Renal pelvis (tissue), 4 donors: ENCODE results near the gene LRRC4C. TPM values are rescaled to one million over a fixed set of nuclear protein-coding genes. Genes with fewer than 3 reads are reported as not detected.

Experiments
- DNase-seq: peaks from one replicate; pipeline ENCODE4 v3.0.0-alpha.2; 2013
- polyA plus RNA-seq, 3 donors: library from polyadenylated mRNA; unstranded; fragments of 120-200 nt; gene quantifications; one replicate each; pipeline ENCODE4 v1.2.1, GENCODE V29; 2013; ENCODE audit not compliant: insufficient read length in 3 of 3

LRRC4C gene
- polyA plus RNA-seq, 3 donors, result 13.1 to 13.8 (median 13.3) TPM

DNA sequence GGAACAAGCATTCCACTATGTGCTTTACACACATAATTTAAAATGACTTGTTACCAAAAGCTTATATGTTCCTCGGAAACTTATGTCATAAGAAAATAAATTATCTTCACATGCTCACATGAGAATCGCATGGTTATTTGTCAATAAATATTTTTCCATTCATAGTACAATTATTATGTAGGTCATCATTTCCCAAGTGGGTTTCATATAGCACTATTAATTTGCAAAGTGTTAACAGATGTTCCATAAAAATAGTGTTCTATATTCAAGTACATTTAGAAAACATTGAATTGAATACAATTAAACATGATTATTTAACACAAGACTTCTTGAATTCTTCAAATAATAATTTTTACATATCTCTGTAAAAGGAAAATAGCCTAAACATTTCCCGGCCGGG lies 23.9 kb downstream of the LRRC4C start:
- DNase-seq, result no peak

DNA sequence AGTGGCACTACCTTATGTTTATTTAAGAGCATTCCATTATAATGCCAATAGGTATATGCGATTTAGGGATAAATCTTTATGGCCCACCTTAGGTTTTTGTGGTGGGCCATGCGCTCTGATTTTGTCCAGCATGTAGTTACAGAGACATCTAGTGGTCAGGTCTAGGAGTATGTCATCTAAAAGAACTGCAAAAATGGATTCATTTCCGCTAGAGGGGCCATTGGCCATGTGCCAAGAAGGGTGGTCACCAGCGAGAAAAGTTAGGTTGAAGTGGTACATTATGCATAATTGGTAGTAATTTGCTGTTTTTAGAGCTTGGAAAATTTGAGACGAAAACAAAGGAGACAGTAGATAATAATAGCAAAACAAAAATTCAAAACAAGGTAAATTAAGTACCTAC lies 27.7 kb downstream of the LRRC4C start:
- no peak for DNase-seq

DNA sequence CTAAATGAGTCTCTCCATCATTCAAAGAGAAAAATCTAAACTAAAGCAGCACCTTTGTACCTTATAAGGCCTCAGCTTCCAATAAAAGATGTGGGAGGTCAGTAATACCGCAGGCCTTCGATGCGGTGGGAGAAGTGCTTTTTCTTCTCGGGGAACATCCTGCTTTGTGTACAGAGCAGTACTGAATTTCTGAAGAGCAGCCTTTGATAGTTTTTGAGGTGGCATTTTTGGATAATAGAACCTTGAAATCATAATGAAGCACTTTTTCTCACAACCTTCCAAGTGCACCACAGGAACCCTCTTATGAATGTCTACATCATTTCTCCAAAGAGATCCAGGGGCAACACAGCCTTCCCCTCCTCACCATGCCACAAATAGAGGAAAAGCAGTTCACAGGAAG lies 39.6 kb downstream of the LRRC4C start:
- DNase-seq, result no peak

DNA sequence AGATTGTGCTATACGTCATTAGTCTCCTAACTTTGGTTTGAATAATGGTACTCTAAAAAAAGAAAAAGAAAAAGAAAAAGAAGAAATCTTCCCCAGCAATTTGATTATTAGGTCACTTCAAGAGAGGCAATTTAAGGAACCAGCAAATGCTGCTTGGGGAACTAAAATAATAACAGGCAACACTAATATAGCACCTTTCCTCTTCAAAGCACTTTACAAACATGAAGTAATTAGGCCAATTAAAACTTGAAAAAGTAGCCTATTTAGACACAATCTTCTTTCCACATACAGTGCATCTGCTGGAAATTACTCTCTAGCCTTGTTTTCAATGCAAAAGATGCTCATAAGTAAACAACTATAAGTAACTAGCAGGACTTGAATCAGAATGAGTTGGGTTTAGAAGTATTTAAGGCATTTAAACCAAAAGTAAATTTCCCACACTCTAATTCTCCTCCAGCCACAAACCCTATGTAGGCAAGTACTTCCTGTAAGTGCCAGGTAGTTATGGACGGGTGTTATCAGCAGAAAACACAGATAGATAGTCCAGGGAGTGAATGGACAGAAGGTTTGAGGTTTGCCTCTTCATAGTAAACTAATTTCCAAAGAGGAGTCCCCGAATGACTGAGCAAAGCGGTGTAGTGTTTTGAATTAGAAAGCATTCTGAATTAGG lies 44.5 kb downstream of the LRRC4C start:
- no peak for DNase-seq

DNA sequence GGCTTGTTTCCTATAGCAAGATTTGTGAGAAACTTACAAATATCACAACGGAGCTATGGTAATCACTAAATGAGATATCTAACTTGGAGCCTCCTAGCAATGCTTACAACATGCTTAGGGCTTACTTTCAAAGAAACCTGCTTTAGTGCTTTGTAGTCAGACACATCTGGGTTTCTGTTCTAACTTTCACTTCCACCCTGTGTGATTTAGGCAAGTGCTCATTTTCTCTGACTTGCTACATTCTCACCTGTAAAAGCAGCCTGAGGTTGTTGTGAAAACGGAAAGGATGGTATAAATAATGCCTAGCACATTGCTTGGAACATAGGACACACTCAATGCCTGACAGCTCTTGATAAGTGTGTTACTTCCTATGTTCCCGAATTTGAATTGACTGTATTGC lies 45.6 kb downstream of the LRRC4C start:
- DNase-seq, result no peak

DNA sequence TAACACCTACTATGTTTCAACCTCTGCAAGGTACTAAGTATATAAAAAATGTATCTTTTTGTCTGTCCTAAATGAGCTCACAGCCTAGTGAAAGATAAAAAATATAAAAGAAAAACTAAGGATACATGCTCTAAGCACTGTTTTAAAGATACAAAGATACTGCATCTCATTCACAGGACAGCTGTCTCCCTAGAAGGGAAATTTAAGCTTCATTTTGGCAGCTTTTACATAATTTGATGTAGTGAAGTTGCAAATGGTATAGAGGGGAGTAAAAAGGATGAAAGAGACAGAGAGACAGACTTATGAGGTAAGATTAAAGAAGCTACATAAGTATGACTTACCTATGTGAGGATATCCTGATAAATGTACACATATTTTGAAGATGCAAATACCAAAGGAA lies 53.6 kb downstream of the LRRC4C start:
- no peak for DNase-seq

DNA sequence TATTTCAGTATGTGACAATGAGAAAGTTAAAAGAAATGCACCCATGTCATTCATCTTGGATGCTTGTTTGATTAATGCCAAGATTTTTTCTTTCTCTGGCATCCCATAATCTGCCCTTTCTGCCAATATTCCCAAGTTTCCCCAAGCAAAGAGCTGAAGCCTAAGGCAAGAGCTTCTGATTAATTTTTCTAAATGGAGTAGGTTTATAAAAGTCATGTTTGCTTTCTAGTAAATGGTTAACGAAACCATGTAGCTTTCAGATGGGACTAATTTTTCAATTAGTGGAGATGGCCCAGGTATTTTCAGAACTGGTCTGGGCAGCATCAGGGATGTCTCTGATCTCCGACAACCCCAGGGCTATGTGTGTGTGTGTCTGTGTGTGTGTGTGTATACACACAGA lies 55.3 kb downstream of the LRRC4C start:
- DNase-seq, result no peak

DNA sequence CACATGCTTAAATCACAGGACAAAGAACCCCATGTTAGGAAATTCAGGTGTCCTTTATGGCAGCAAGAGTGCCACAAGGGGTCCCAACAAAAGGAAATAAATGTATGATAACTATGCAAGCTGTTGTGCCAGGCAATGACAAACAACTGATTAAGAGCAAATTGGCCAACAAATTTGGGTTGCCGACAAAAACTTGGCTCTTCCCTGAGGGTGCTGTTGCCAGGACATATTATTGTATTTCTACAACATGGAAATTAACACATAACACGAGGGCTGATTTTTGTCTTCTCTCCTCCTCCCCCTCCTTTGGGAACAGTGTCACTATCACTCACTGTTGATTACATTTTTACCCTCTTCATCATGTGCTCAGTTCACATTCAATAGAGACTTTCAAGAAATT lies 56.0 kb downstream of the LRRC4C start:
- DNase-seq, result no peak

DNA sequence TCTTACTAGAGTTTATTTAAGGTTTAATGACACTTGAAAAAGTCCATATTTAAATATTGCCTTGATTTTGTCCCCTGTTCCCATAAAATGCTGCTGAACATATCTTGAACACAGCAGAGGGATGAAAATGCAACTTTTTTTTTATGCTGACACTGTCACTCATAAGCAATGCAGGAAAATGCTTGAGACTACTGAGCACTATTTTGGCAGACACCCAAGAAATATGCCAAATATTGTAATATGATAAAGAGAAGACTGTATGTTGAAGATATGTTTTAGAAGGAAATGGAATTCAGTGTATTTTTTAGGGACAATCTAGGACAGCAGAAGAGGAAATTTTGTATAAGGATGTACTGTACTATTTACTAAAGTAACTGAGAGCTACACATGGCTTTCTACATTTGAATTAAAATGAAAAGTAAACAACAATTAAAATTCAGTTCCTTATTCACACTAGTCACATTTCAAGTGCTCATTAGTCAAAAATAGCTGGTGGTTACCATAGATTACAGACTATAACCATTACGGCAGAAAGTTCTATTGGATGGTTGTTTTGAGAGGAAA lies 58.6 kb downstream of the LRRC4C start:
- no peak for DNase-seq

DNA sequence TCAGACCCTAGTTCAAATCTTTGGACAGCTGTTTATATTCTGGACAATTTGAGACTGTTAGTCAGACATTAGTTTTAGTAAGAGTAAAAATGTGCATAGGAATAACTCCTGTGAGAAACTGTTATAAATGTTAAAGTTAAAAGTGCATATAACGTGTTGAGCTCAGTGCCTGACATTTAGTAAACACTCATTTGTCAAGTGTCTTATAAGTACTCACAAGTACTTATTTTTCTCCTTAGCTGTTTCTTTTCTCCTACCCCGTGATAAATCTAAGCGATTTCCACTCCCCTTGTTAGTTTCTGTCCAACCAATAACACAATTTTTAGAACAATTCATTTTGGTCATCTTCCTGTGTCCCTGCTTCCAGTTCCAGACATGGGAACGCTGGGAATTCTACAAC lies 59.3 kb downstream of the LRRC4C start:
- DNase-seq, result no peak

DNA sequence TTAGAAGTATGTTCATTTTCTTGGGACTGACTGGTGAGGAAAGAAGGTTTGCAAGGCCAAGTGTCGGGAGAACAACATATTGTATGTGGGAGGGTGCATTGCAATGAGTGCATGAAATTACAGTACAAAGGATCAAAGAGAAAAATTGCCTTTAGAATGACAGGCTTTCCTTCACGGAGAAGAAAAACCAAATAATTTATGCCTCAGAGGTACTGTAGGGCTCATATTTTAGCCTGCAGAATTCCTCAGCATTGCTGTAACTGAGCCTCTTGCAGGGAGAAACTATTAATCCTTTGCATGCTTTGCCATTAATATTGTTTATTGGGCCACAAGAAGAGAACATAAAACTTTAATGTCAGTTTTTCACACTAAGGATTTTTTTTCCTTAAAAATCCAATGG lies 60.1 kb downstream of the LRRC4C start:
- peak; percentile 44 for DNase-seq

DNA sequence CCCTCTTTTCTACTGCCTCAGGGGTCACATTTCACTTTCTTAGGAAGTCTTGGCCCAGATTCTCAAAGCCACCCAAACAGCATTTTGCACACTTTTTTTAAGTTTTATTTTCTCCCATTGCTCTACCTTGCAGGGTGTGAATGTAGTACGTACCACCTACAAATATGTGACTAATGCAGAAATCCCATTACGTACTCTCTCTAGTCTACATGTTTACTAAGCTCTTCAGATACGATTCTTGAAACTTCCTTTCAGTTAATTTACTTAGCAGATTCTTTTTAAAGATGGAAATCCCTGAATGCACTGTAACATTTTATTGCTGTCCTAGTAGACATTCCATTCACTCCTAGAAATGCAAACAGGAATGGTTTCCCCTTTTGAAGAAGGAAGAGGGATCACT lies 61.3 kb downstream of the LRRC4C start:
- DNase-seq, result no peak

DNA sequence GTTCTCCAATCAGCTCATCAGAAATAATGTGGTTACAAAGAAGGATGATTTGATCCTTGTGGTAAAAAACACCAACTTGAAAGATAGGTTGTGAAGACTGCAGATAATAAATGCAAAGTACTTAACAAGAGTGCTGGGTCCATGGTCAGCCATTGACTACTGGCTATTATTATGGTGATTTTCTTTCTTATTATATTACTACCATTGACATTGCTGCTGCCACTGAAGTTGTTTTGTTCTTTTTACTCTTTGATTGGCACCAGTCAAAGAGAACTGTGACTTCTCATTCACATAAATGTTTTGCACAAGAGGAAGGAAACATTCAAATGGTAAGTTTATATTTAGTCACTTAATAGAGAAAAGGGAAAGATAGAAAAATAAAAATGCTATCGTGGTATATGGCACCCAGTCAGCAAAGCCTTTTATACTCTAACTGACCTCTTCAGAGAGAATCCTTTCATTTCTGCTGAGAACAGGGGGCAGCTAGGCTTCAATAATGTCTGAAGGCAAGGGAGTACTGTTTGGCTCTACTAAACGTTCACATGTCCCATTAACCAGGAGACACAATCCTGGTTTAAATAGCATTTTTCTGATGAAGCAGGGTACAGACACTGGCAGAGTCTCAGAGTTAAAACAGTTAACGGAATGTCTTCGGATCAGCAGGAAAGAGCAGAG lies 64.8 kb downstream of the LRRC4C start:
- no peak for DNase-seq

DNA sequence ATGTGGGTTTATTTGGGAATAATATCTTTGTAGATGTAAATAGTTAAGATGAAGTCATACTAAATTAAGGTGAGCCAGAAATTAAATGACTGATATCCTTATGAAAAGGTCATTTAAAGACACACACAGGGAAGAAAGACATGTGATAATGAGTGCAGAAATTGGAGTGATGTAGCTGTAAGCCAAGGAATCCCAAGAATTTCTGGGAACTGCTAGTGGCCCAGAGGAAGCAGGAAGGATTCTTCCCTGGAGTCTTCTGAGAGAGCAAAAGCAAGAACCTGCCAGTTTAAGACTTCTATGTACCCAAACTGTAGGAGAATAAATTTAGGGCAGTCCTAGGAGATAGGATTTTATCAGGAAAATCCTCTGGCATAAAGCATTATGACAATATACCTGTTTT lies 66.9 kb downstream of the LRRC4C start:
- DNase-seq, result no peak

DNA sequence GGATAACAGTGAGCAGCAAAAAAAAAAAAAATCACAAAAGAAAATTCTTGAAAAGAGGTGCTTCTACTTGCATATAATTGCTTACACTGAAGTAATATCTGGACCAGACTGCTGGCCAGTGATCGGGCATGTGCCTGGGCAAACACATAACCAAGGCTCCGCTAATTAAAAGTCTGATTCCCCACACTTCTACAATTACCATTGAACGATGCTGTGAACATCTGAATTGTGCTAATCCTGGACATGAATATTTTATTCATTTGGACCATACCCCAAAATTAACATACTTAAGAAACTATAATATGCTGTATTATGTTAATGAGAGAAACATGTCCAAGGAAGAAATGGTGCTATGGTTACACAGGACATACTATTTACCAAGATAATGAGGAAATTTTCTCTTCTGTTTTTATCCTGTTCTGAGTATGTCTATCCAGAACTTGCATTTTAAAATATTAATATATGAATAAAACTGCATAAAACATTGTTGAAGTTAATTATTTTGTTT lies 69.8 kb downstream of the LRRC4C start:
- no peak for DNase-seq

DNA sequence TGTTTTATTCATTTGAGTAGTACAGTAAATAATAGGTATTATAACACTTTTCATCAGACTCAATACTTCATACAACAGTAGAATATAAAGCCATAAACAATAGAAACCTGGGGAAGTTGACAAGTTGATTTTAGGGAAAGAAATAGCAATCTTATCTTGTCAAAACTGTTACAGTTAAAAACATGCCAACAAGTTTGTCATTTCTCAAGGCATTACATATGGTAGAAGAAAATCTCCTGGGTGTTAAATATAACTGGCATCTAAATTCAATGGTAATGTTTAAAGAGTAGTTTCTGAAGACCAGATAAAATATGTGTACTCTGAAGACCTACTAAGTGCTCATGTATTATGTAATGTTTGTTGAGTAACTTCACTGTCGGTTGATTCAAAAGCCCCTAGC lies 75.1 kb downstream of the LRRC4C start:
- DNase-seq, result no peak

DNA sequence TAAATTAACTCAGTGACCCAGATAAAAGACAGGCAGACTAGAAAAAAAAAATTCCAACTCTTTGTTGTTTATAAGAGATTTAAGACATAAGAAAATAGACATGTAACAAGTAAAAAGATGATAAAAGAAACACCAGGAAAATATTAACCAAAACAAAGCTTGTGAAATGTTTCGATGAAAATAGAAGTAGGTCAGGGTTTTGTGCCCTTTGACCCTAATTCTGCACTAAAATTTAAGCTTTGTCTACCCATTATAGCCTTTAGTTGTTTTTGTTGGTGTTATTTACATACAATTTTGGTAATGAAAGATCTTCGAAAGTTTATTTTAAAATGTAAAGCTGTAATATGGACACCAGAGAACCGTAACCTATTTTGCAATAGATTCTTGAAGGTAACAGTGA lies 75.7 kb downstream of the LRRC4C start:
- DNase-seq, result no peak

DNA sequence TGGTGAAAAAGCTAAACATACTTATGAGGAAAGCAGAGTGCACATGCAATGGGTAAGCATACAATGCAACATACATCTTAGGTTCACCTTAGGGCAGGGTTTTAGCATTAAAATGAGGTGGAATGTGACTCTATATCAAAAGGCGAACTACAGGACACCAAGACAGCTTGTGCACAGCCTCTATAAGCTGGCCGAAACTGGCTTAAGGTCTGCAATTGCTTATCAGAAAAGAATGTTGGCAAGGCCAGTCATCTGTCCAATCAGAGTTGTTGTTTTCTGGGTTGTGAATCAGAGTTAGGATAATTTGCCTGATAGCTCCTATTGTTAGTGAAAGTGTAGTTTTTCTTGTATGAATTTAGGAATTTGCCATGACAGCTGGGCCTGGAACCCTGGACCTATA lies 76.5 kb downstream of the LRRC4C start:
- DNase-seq, result no peak

DNA sequence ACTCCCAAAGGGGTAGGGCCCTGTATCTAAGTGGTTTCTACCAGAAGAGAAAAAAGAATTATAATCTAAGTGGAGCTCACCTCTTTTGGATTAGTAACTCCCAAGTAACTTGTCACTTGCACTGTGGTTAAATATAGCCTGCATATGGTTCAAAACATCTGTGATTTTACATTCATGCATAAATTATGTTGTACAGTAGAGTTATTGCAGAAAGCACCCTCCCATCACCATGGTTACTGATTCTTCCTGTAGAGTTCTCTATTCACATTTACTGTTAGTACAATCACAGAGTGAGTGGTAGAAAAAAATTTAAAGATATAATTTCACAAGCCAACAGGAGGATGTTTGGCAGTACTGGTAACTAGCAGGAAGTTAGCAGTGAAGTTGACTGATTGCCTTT lies 80.4 kb downstream of the LRRC4C start:
- peak; percentile 42 for DNase-seq

DNA sequence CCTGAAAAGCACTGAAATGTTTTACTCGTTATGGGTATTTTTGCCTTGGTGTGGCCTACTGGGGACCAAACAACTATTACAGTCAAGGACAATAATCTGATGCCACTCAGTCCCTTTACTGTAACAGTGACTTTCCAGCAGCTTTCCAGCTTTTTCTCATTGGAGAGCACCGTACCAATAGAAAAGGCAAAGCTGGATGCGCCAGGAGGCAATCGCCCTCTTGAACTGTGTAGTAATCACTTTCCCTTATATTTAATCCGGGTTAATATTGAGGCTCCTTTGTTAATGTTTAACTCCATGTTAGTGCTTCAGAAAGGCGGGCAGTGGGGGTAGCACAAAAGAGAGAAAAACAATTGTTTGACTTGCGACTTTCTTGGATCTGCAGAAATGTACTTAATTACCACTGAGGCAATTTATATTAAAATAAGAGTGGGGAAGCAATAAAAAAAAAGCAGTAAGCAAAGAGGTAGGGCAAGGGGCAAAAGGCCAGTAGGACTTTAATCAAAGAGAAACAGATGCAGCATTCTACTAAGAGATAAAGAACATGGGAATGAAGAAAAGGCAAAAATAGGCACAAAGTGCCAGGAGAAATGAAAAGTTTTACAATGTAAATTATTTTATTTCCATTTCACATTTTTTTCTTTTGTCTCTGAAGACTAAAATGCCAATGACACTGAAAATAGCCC lies 81.6 kb downstream of the LRRC4C start:
- peak; percentile 38 for DNase-seq

DNA sequence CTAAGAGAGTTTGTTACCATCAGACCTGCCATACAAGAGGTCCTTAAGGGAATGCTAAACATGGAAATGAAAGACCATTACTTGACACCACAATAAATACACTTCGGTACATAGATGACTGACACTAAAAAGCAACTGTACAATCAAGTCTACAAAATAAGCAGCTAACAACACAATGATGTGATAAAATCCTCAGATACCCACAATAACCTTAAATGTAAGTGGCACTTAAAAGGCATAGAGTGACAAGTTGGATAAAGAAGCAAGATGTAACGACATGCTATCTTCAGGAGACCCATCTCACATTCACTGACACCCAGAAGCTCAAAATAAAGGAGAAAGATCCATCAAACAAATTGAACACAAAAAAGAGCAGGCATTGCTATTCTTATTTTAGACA lies 107.6 kb downstream of the LRRC4C start:
- no peak for DNase-seq

DNA sequence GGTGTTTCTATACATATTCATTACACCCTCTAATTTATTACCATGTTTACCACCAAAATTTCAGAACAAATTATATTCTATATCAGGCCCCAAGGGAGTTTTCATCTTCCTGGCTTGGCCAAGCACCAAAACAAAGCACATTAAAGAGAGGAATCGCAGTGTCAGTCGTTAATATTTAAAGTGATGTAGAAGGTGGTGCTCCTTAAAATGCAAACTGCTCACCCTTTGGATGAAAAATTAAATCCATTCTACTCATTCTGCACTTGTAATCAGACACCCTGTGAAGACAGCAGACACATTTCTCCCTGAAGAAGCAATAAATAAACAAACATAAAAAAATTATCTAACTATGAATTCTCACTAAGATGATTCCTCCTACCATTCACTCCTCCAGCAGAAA lies 113.4 kb downstream of the LRRC4C start:
- no peak for DNase-seq
